ENCODE measurements around the gene NAP1L4. TPM values are rescaled to one million over a fixed set of nuclear protein-coding genes. Genes with fewer than 3 reads are reported as not detected.

NAP1L4 gene
- total RNA-seq, 1 donor, result 72.0 TPM

GRCh38 chr11:3000032-3000961 lies 8.2 kb upstream of the NAP1L4 start:
- peaks cover 7% of the 10 kb centered on the region for H4K20me1 ChIP-seq (ENCODE audit: insufficient read depth, low read length)
- no peak for TF ChIP-seq CTCF (IDR thresholded peaks at IDR 0.05; ENCODE audit: extremely low read depth, low read depth, low read length)
- H3K4me1 ChIP-seq (ENCODE audit: insufficient read depth, low read length), result peaks cover 21% of the 10 kb centered on the region
- no peak overlapping the region for H3K4me3 ChIP-seq (ENCODE audit: insufficient read depth, low read length)
- peak overlapping the region; percentile 46 for H3K27ac ChIP-seq (ENCODE audit: low read depth, low read length)
- no peaks in the 10 kb centered on the region for H3K9me3 ChIP-seq (ENCODE audit: low read depth, low read length)
- H3K79me2 ChIP-seq (ENCODE audit: insufficient read depth, low read length), result no peaks in the 10 kb centered on the region
- no peaks in the 10 kb centered on the region for H3K27me3 ChIP-seq (ENCODE audit: insufficient read depth, low read length)
- H3K4me2 ChIP-seq (ENCODE audit: insufficient read depth, low read length), result no peak overlapping the region
- peak; percentile 86 for DNase-seq (ENCODE audit: insufficient read length, low spot score, missing footprints)
- no peak overlapping the region for H2AFZ ChIP-seq (ENCODE audit: low read length)
- peaks cover 50% of the 10 kb centered on the region for H3K36me3 ChIP-seq (ENCODE audit: insufficient read depth, low read length)

GRCh38 chr11:2999464-2999998 lies 7.4 kb upstream of the NAP1L4 start:
- Histone ChIP-seq H4K20me1 (ENCODE audit: insufficient read depth, low read length) (peaks cover 7% of the 10 kb centered on the region), H3K27ac (ENCODE audit: low read depth, low read length) (no peak overlapping the region), H3K27me3 (ENCODE audit: insufficient read depth, low read length) (no peaks in the 10 kb centered on the region), H3K9me3 (ENCODE audit: low read depth, low read length) (no peaks in the 10 kb centered on the region), H3K4me2 (ENCODE audit: insufficient read depth, low read length) (no peak overlapping the region), H3K79me2 (ENCODE audit: insufficient read depth, low read length) (no peaks in the 10 kb centered on the region), H3K4me3 (ENCODE audit: insufficient read depth, low read length) (no peak overlapping the region), H2AFZ (ENCODE audit: low read length) (no peak overlapping the region), H3K4me1 (ENCODE audit: insufficient read depth, low read length) (peaks cover 21% of the 10 kb centered on the region), H3K36me3 (ENCODE audit: insufficient read depth, low read length) (peaks cover 45% of the 10 kb centered on the region)
- DNase-seq (ENCODE audit: insufficient read length, low spot score, missing footprints), result no peak
- no peak for TF ChIP-seq CTCF (IDR thresholded peaks at IDR 0.05; ENCODE audit: extremely low read depth, low read depth, low read length)

GRCh38 chr11:2998073-2998850 lies 6.1 kb upstream of the NAP1L4 start:
- no peaks in the 10 kb centered on the region for H3K9me3 ChIP-seq (ENCODE audit: low read depth, low read length)

More at GRCh38 chr11:2998073-2998850, 6.1 kb upstream of the NAP1L4 start:
- Histone ChIP-seq H3K79me2 (ENCODE audit: insufficient read depth, low read length) (no peaks in the 10 kb centered on the region), H3K4me1 (ENCODE audit: insufficient read depth, low read length) (peaks cover 21% of the 10 kb centered on the region), H3K27ac (ENCODE audit: low read depth, low read length) (no peak overlapping the region), H2AFZ (ENCODE audit: low read length) (no peak overlapping the region), H3K36me3 (ENCODE audit: insufficient read depth, low read length) (peaks cover 33% of the 10 kb centered on the region), H4K20me1 (ENCODE audit: insufficient read depth, low read length) (peaks cover 4% of the 10 kb centered on the region), H3K27me3 (ENCODE audit: insufficient read depth, low read length) (no peaks in the 10 kb centered on the region), H3K4me3 (ENCODE audit: insufficient read depth, low read length) (no peak overlapping the region), H3K4me2 (ENCODE audit: insufficient read depth, low read length) (no peak overlapping the region)
- no peak for DNase-seq (ENCODE audit: insufficient read length, low spot score, missing footprints)
- no peak for TF ChIP-seq CTCF (IDR thresholded peaks at IDR 0.05; ENCODE audit: extremely low read depth, low read depth, low read length)

Data from osteoblast (primary cell).